ENCODE data around the gene BHLHE23. TPM values are rescaled to one million over a fixed set of nuclear protein-coding genes. Genes with fewer than 3 reads are reported as not detected.

The BHLHE23 gene
- total and polyA plus RNA-seq, 2 donors (not counting 1 experiment from before 2014, with no cell fraction given), result not detected

GRCh38 chr20:62957136-62958117 is 49.3 kb downstream of the BHLHE23 start:
- H2AFZ ChIP-seq (ENCODE audit: low read length), result no peak overlapping the region
- H3K4me3 ChIP-seq (replicated peaks in 1 of 4; ENCODE audit: control extremely low read depth in 1 of 4, insufficient read depth in 1 of 4, low read depth in 3 of 4, low read length in 4 of 4), result no peak overlapping the region
- no peaks in the 10 kb centered on the region for H3K79me2 ChIP-seq (ENCODE audit: control insufficient read depth, insufficient read depth, low read length)
- no peak overlapping the region for H3K27ac ChIP-seq (ENCODE audit: insufficient read depth, low read length)
- H4K20me1 ChIP-seq (ENCODE audit: control insufficient read depth, extremely low read depth, insufficient read depth, low read length), result no peaks in the 10 kb centered on the region
- no peak for DNase-seq (ENCODE audit: low read depth in 2 of 2)
- peaks cover 7% of the 10 kb centered on the region for H3K4me1 ChIP-seq (ENCODE audit: control insufficient read depth, extremely low read depth, insufficient read depth, low read length)
- H3K27me3 ChIP-seq (ENCODE audit: control insufficient read depth, insufficient read depth, low read length), result no peaks in the 10 kb centered on the region
- TF ChIP-seq CTCF (conservative IDR thresholded peaks at IDR 0.05 in 1 of 2, IDR thresholded peaks at IDR 0.05 in 1 of 2; ENCODE audit: low read depth in 1 of 2, low read length in 2 of 2) (no peak), EZH2 (IDR thresholded peaks at IDR 0.05; ENCODE audit: low read length, missing control alignments) (no peak)
- no peaks in the 10 kb centered on the region for H3K36me3 ChIP-seq (ENCODE audit: control insufficient read depth, insufficient read depth, low read length)
- no peak overlapping the region for H3K9ac ChIP-seq (ENCODE audit: insufficient read depth, low read length)
- no peaks in the 10 kb centered on the region for H3K9me3 ChIP-seq (ENCODE audit: control insufficient read depth, insufficient read depth, low read depth, low read length)
- H3K4me2 ChIP-seq (ENCODE audit: extremely low read depth, insufficient read depth, low read length), result no peak overlapping the region

GRCh38 chr20:62956387-62957135 is 50.2 kb downstream of the BHLHE23 start:
- TF ChIP-seq EZH2 (IDR thresholded peaks at IDR 0.05; ENCODE audit: low read length, missing control alignments), result no peak
- no peak for TF ChIP-seq CTCF (conservative IDR thresholded peaks at IDR 0.05 in 1 of 2, IDR thresholded peaks at IDR 0.05 in 1 of 2; ENCODE audit: low read depth in 1 of 2, low read length in 2 of 2)
- no peak for DNase-seq (ENCODE audit: low read depth in 2 of 2)
- Histone ChIP-seq H3K4me2 (ENCODE audit: extremely low read depth, insufficient read depth, low read length) (no peak overlapping the region), H3K9ac (ENCODE audit: insufficient read depth, low read length) (no peak overlapping the region), H3K79me2 (ENCODE audit: control insufficient read depth, insufficient read depth, low read length) (no peaks in the 10 kb centered on the region), H3K36me3 (ENCODE audit: control insufficient read depth, insufficient read depth, low read length) (no peaks in the 10 kb centered on the region), H3K27ac (ENCODE audit: insufficient read depth, low read length) (no peak overlapping the region), H3K27me3 (ENCODE audit: control insufficient read depth, insufficient read depth, low read length) (no peaks in the 10 kb centered on the region), H3K4me1 (ENCODE audit: control insufficient read depth, extremely low read depth, insufficient read depth, low read length) (peaks cover 7% of the 10 kb centered on the region), H3K4me3 (replicated peaks in 1 of 4; ENCODE audit: control extremely low read depth in 1 of 4, insufficient read depth in 1 of 4, low read depth in 3 of 4, low read length in 4 of 4) (no peak overlapping the region), H3K9me3 (ENCODE audit: control insufficient read depth, insufficient read depth, low read depth, low read length) (no peaks in the 10 kb centered on the region), H2AFZ (ENCODE audit: low read length) (no peak overlapping the region), H4K20me1 (ENCODE audit: control insufficient read depth, extremely low read depth, insufficient read depth, low read length) (no peaks in the 10 kb centered on the region)

Other genes starting within 250 kb of the BHLHE23 start
- 18.5 and 20.3 TPM in 2 replicates for gene MRGBP, start 210.5 kb downstream of the BHLHE23 start, total RNA-seq
- gene MRGBP, start 210.5 kb downstream of the BHLHE23 start, polyA plus RNA-seq, result 13.1 and 15.2 TPM in 2 replicates
- gene OGFR, start 202.1 kb downstream of the BHLHE23 start, total RNA-seq, result 30.8 and 34.0 TPM in 2 replicates
- gene OGFR, start 202.1 kb downstream of the BHLHE23 start, polyA plus RNA-seq, result 19.7 and 25.9 TPM in 2 replicates
- gene COL9A3, start 189.9 kb downstream of the BHLHE23 start, total RNA-seq, result 0.17 and 1.3 TPM in 2 replicates
- gene COL9A3, start 189.9 kb downstream of the BHLHE23 start, polyA plus RNA-seq, result 0.17 and 0.59 TPM in 2 replicates
- gene TCFL5, start 145.1 kb downstream of the BHLHE23 start, total RNA-seq, result 13.7 and 15.2 TPM in 2 replicates
- gene TCFL5, start 145.1 kb downstream of the BHLHE23 start, polyA plus RNA-seq, result 9.8 and 11.1 TPM in 2 replicates
- 27.7 and 33.2 TPM in 2 replicates for gene DIDO1, start 80.5 kb downstream of the BHLHE23 start, total RNA-seq
- gene DIDO1, start 80.5 kb downstream of the BHLHE23 start, polyA plus RNA-seq, result 25.9 and 28.8 TPM in 2 replicates
- 33.9 and 38.8 TPM in 2 replicates for gene GID8, start 68.8 kb downstream of the BHLHE23 start, total RNA-seq
- 23.0 and 25.5 TPM in 2 replicates for gene GID8, start 68.8 kb downstream of the BHLHE23 start, polyA plus RNA-seq
- 3.3 and 6.4 TPM in 2 replicates for gene SLC17A9, start 54.3 kb downstream of the BHLHE23 start, total RNA-seq
- gene SLC17A9, start 54.3 kb downstream of the BHLHE23 start, polyA plus RNA-seq, result 3.4 and 6.8 TPM in 2 replicates
- 12.8 and 16.3 TPM in 2 replicates for gene YTHDF1, start 209.2 kb upstream of the BHLHE23 start, total RNA-seq
- gene YTHDF1, start 209.2 kb upstream of the BHLHE23 start, polyA plus RNA-seq, result 25.9 and 29.2 TPM in 2 replicates
- not detected in 2 replicates for gene BIRC7, start 228.9 kb upstream of the BHLHE23 start, total RNA-seq
- gene BIRC7, start 228.9 kb upstream of the BHLHE23 start, polyA plus RNA-seq, result not detected in 2 replicates
- gene NKAIN4, start 247.5 kb upstream of the BHLHE23 start, total RNA-seq, result not detected in 2 replicates
- not detected in 2 replicates for gene NKAIN4, start 247.5 kb upstream of the BHLHE23 start, polyA plus RNA-seq